Lung (tissue), 12 donors: Measurements from ENCODE around the gene ITPK1. TPM values are rescaled to one million over a fixed set of nuclear protein-coding genes. Genes with fewer than 3 reads are reported as not detected.

Experiments
- ATAC-seq: fragments of 200-7000 bp; cut with Tn5 transposase; one replicate; pipeline ENCODE4 v1.9.1; 2020; ENCODE audit warnings: moderate number of reproducible peaks; ENCODE audit not compliant: insufficient read depth, low FRiP score
- DNase-seq, 3 donors: peaks; one replicate each; pipeline ENCODE4 v3.0.0-alpha.2; 2013 to 2017
- H3K27ac ChIP-seq, 2 donors: one replicate each; pipeline ENCODE4 v1.5.1; 2013; ENCODE audit warnings: mild to moderate bottlenecking in 2 of 2, moderate library complexity in 2 of 2, control low read depth in 1 of 2, inconsistent platforms in 1 of 2, low read depth in 1 of 2, low read length in 1 of 2
- H3K27me3 ChIP-seq, 3 donors: one replicate each; pipeline ENCODE4 v1.5.1; 2013; ENCODE audit warnings: low read length in 2 of 3; ENCODE audit not compliant: control insufficient read depth in 3 of 3, insufficient read depth in 3 of 3
- H3K36me3 ChIP-seq, 4 donors: one replicate each; pipeline ENCODE4 v1.5.1; 2013; ENCODE audit warnings: low read length in 4 of 4, mild to moderate bottlenecking in 1 of 4, moderate library complexity in 1 of 4; ENCODE audit not compliant: control insufficient read depth in 4 of 4, insufficient read depth in 4 of 4
- H3K4me1 ChIP-seq, 5 donors: one replicate each; pipeline ENCODE4 v1.5.1; 2013; ENCODE audit warnings: low read length in 5 of 5, mild to moderate bottlenecking in 2 of 5, moderate library complexity in 1 of 5; ENCODE audit not compliant: control insufficient read depth in 5 of 5, insufficient read depth in 5 of 5
- H3K4me3 ChIP-seq: one replicate; pipeline ENCODE4 v1.5.1; 2013; ENCODE audit warnings: mild to moderate bottlenecking, control low read depth, moderate library complexity
- H3K9ac ChIP-seq, 2 donors: one replicate each; pipeline ENCODE4 v1.5.1; 2013; ENCODE audit warnings: low read length in 2 of 2, control low read depth in 1 of 2; ENCODE audit not compliant: insufficient read depth in 1 of 2
- H3K9me3 ChIP-seq, 4 donors: one replicate each; pipeline ENCODE4 v1.5.1; 2013; ENCODE audit warnings: low read length in 3 of 4, mild to moderate bottlenecking in 1 of 4, moderate library complexity in 1 of 4; ENCODE audit not compliant: control insufficient read depth in 4 of 4, insufficient read depth in 3 of 4
- CTCF ChIP-seq: IDR thresholded peaks from 2 replicates; pipeline ENCODE4 v1.5.1; 2012; ENCODE audit warnings: mild to moderate bottlenecking; ENCODE audit errors: control extremely low read depth, extremely low read depth
- WGBS, 2 donors: extraction: QIAGEN DNeasy Blood & Tissue Kit; methylation state at CpG; one replicate each; pipeline ENCODE4 v1.1.7; 2013; 5-methylcytosine and 5-hydroxymethylcytosine counted together
- polyA plus RNA-seq, 2 donors: library from polyadenylated mRNA; stranded (reverse); fragments of 200-250 nt; gene quantifications; one replicate each; pipeline ENCODE4 v1.2.1, GENCODE V29; 2013
- total RNA-seq, 2 donors: library from RNA; depleted of rRNA in 1 of 2; stranded (reverse); fragments of >200 nt in 1 of 2; gene quantifications; one replicate each; pipeline ENCODE4 v1.2.1, GENCODE V29; 2014 to 2021
- donor health status: control.
- donor health status: control.
- donor health status: Bipolar disorder and iron deficiency.
- donor health status: healthy.
- donor health status: DM: yes; HTN: yes; CAD: no.

Gene ITPK1
- total and polyA plus RNA-seq, 4 donors, result 17.5 to 99.4 (median 45.3) TPM

GRCh38 chr14:92942976-92943710 lies 172.6 kb downstream of the ITPK1 start:
- Histone ChIP-seq H3K9ac (no peak overlapping the region), H3K27me3 (no peaks in the 10 kb centered on the region), H3K9me3 (no peaks in the 10 kb centered on the region), H3K27ac (no peak overlapping the region), H3K4me1 (peaks cover 0 to 7% (median 0%) of the 10 kb centered on the region in 5 donors), H3K4me3 (no peak overlapping the region), H3K36me3 (peaks cover 0 to 51% (median 3%) of the 10 kb centered on the region in 4 donors)
- DNase-seq (no peak), ATAC-seq (no peak)
- WGBS, 2 donors, result 95 to 96% methylated on average over 30 of the region's 30 CpGs
- no peak for TF ChIP-seq CTCF

GRCh38 chr14:92942576-92942975 lies 173.1 kb downstream of the ITPK1 start:
- peaks cover 0 to 7% (median 0%) of the 10 kb centered on the region in 5 donors for H3K4me1 ChIP-seq
- no peak overlapping the region for H3K4me3 ChIP-seq
- no peak for TF ChIP-seq CTCF
- peaks cover 0 to 51% (median 3%) of the 10 kb centered on the region in 4 donors for H3K36me3 ChIP-seq
- ATAC-seq (no peak), DNase-seq (no peak)
- no peaks in the 10 kb centered on the region for H3K9me3 ChIP-seq
- H3K9ac ChIP-seq, result no peak overlapping the region
- no peaks in the 10 kb centered on the region for H3K27me3 ChIP-seq
- H3K27ac ChIP-seq, result no peak overlapping the region
- 94 to 97% methylated on average over 8 of the region's 8 CpGs for WGBS, 2 donors

- Histone ChIP-seq H3K4me3 (no peak overlapping the region), H3K9me3 (no peaks in the 10 kb centered on the region), H3K36me3 (peaks cover 0 to 54% (median 3%) of the 10 kb centered on the region in 4 donors), H3K4me1 (peaks cover 0 to 7% (median 0%) of the 10 kb centered on the region in 5 donors), H3K9ac (no peak overlapping the region), H3K27me3 (no peaks in the 10 kb centered on the region), H3K27ac (no peak overlapping the region)
- ATAC-seq (no peak), DNase-seq (no peak)
- 95 to 96% methylated on average over 5 of the region's 5 CpGs for WGBS, 2 donors
- no peak for TF ChIP-seq CTCF
Observed at GRCh38 chr14:92942136-92942535, 173.6 kb downstream of the ITPK1 start.

- no peak for TF ChIP-seq CTCF
- 96 to 97% methylated on average over 19 to 30 of the region's 30 CpGs for WGBS, 2 donors
- no peak overlapping the region for H3K27ac ChIP-seq
- ATAC-seq, result no peak
- H3K9me3 ChIP-seq, result no peaks in the 10 kb centered on the region
- H3K4me3 ChIP-seq, result no peak overlapping the region
- peaks cover 0 to 55% (median 3%) of the 10 kb centered on the region in 4 donors for H3K36me3 ChIP-seq
- no peak overlapping the region for H3K9ac ChIP-seq
- DNase-seq, result no peak
- H3K27me3 ChIP-seq, result no peaks in the 10 kb centered on the region
- H3K4me1 ChIP-seq, result peaks cover 0 to 6% (median 0%) of the 10 kb centered on the region in 5 donors
Observed at GRCh38 chr14:92941531-92941930, 174.2 kb downstream of the ITPK1 start.
